Measurements from ENCODE around the gene PYURF. TPM values are rescaled to one million over a fixed set of nuclear protein-coding genes. Genes with fewer than 3 reads are reported as not detected.

PYURF gene
- total RNA-seq, 2 experiments from 2014 or later = 25.3 to 26.8 TPM

- TF ChIP-seq, protein P1, sequence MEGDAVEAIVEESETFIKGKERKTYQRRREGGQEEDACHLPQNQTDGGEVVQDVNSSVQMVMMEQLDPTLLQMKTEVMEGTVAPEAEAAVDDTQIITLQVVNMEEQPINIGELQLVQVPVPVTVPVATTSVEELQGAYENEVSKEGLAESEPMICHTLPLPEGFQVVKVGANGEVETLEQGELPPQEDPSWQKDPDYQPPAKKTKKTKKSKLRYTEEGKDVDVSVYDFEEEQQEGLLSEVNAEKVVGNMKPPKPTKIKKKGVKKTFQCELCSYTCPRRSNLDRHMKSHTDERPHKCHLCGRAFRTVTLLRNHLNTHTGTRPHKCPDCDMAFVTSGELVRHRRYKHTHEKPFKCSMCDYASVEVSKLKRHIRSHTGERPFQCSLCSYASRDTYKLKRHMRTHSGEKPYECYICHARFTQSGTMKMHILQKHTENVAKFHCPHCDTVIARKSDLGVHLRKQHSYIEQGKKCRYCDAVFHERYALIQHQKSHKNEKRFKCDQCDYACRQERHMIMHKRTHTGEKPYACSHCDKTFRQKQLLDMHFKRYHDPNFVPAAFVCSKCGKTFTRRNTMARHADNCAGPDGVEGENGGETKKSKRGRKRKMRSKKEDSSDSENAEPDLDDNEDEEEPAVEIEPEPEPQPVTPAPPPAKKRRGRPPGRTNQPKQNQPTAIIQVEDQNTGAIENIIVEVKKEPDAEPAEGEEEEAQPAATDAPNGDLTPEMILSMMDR (IDR thresholded peaks at IDR 0.05) = no peak
- H3K36me3 ChIP-seq (ENCODE audit: insufficient read depth, low read length) = no peaks in the 10 kb centered on the region
- DNase-seq = no peak
- Mint-ChIP-seq H3K4me1 (ENCODE audit: low read depth) (no peaks in the 10 kb centered on the region), H3K9me3 (no peaks in the 10 kb centered on the region), H3K27ac (no peak overlapping the region), H3K36me3 (ENCODE audit: low read depth) (no peaks in the 10 kb centered on the region), H3K27me3 (no peaks in the 10 kb centered on the region), H3K4me3 (no peak overlapping the region)
- no peak overlapping the region for H3K27ac ChIP-seq (ENCODE audit: low read depth in 1 of 2, low read length in 2 of 2)
- ATAC-seq (ENCODE audit: poor library complexity) = no peak
- CTCF ChIA-PET = interaction anchor here (0.6 to 3.1 kb wide), 16 partner anchors 11 to 622 kb away, joined by 3 to 20 read pairs (median 4); partner anchors contain the start of genes HERC6 and PPM1K
- H3K9me3 ChIP-seq (ENCODE audit: control insufficient read depth in 1 of 2, insufficient read depth in 1 of 2, low read length in 2 of 2) = no peaks in the 10 kb centered on the region
- H3K4me3 ChIP-seq (ENCODE audit: low read length) = no peak overlapping the region
- H3K4me1 ChIP-seq (ENCODE audit: insufficient read depth, low read length) = peaks cover 3% of the 10 kb centered on the region
- intact Hi-C loops (cut with DNase I, micrococcal nuclease) = loop anchor here (1.0 to 10.0 kb wide), 7 partner anchors 146 to 838 kb away; no protein-coding TSS in a partner anchor
- POLR2A ChIA-PET = interaction anchor here (1.0 to 1.6 kb wide), 2 partner anchors 58 to 296 kb away, joined by 3 to 11 read pairs; partner anchors contain the start of gene HERC5
- no peaks in the 10 kb centered on the region for H3K27me3 ChIP-seq (ENCODE audit: control insufficient read depth in 1 of 2, insufficient read depth in 2 of 2, low read length in 2 of 2)
Observed at GRCh38 chr4:88514557-88515511, 8.7 kb downstream of the PYURF start.

- Histone ChIP-seq H3K36me3 (ENCODE audit: insufficient read depth, low read length) (no peaks in the 10 kb centered on the region), H3K9me3 (ENCODE audit: control insufficient read depth in 1 of 2, insufficient read depth in 1 of 2, low read length in 2 of 2) (no peaks in the 10 kb centered on the region), H3K27me3 (ENCODE audit: control insufficient read depth in 1 of 2, insufficient read depth in 2 of 2, low read length in 2 of 2) (no peaks in the 10 kb centered on the region), H3K4me3 (ENCODE audit: low read length) (no peak overlapping the region), H3K27ac (ENCODE audit: low read depth in 1 of 2, low read length in 2 of 2) (no peak overlapping the region), H3K4me1 (ENCODE audit: insufficient read depth, low read length) (peaks cover 3% of the 10 kb centered on the region)
- Mint-ChIP-seq H3K27ac (no peak overlapping the region), H3K4me1 (ENCODE audit: low read depth) (no peaks in the 10 kb centered on the region), H3K4me3 (no peak overlapping the region), H3K27me3 (no peaks in the 10 kb centered on the region), H3K9me3 (no peaks in the 10 kb centered on the region), H3K36me3 (ENCODE audit: low read depth) (peaks cover 2% of the 10 kb centered on the region)
- intact Hi-C loops (cut with DNase I, micrococcal nuclease) = loop anchor here (10.0 kb wide), 2 partner anchors 146 to 656 kb away; no protein-coding TSS in a partner anchor
- no peak for DNase-seq
- TF ChIP-seq, protein P1 (IDR thresholded peaks at IDR 0.05) = no peak
- ChIA-PET CTCF (no interaction called here), POLR2A (interaction anchor here (1.0 kb wide), 1 partner anchor 227 kb away, joined by 3 read pairs; the partner anchor contains the start of gene PPM1K)
- ATAC-seq (ENCODE audit: poor library complexity) = no peak
Observed at GRCh38 chr4:88511236-88511635, 12.3 kb downstream of the PYURF start.

DNA sequence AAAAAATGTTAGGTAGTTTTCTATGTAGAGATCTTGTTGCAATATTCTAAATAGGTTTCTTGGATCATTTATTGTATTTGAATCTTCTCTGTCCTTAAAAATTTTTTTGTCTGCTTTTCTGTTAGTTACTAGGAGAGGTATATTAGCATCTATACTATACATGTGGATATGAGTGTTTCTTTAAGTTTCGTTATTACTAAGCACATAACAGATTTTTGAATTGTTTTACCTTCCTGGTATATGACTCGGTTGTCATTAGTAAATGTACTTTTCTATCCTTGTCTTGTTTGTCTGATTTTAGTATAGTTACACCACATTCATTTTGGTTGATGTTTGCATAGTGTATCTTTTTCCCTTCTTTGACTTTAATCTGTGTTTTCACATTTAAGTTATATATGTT is 20.2 kb downstream of the PYURF start:
- DNase-seq = no peak
- POLR2A ChIA-PET = no interaction called here
- H3K27me3 Mint-ChIP-seq = no peaks in the 10 kb centered on the region
- Histone ChIP-seq H3K4me1 (ENCODE audit: insufficient read depth, low read length) (no peaks in the 10 kb centered on the region), H3K27me3 (ENCODE audit: control insufficient read depth in 1 of 2, insufficient read depth in 2 of 2, low read length in 2 of 2) (no peaks in the 10 kb centered on the region), H3K4me3 (ENCODE audit: low read length) (no peak overlapping the region), H3K9me3 (ENCODE audit: control insufficient read depth in 1 of 2, insufficient read depth in 1 of 2, low read length in 2 of 2) (no peaks in the 10 kb centered on the region), H3K27ac (ENCODE audit: low read depth in 1 of 2, low read length in 2 of 2) (no peak overlapping the region), H3K36me3 (ENCODE audit: insufficient read depth, low read length) (peaks cover 15% of the 10 kb centered on the region)
- intact Hi-C loops (cut with DNase I, micrococcal nuclease) = no loop called here
- H3K4me1 Mint-ChIP-seq (ENCODE audit: low read depth) = no peaks in the 10 kb centered on the region
- peaks cover 56% of the 10 kb centered on the region for H3K36me3 Mint-ChIP-seq (ENCODE audit: low read depth)
- no peak overlapping the region for H3K4me3 Mint-ChIP-seq
- no peak overlapping the region for H3K27ac Mint-ChIP-seq
- TF ChIP-seq, protein P1 (IDR thresholded peaks at IDR 0.05) = no peak
- CTCF ChIA-PET = no interaction called here
- no peaks in the 10 kb centered on the region for H3K9me3 Mint-ChIP-seq
- ATAC-seq (ENCODE audit: poor library complexity) = no peak
